Measurements from ENCODE around the gene MC1R. TPM values are rescaled to one million over a fixed set of nuclear protein-coding genes. Genes with fewer than 3 reads are reported as not detected.
A peak's percentile ranks its signal among the peaks of the same experiment; 100 is the strongest.

The MC1R gene
- total and polyA plus RNA-seq, 2 experiments from 2014 or later: 0.74 to 4.3 TPM

DNA sequence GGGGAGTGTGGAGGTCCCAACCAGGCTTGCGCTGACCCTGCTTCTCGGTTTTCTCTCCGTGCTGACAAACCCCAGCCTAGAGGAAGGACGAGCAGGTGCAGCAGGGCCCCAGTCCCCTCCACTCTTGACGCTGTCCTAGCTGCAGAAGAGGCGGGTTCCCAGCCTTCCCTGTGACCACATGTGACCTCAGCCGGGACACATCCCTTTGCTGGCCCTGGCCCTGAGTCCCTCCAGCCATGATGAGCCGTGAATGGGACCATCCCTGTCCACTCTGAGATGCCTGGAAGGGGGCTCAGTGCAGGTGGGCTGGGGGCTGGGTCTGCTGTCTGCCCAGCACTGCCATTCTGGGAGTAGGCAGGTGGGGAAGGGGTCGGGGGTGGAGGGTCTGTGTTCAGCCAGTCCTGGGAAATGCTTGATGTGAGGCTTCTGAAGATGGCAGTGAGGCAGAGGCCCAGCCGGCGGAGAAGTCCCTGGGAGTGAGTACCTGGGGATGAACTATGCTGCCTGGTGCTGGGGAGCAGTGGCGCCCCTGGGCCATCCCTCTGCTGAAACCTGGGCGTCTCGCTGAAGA, 2.6 kb downstream of the MC1R start:
- Mint-ChIP-seq H3K36me3 (ENCODE audit: low read depth) (no peaks in the 10 kb centered on the region), H3K4me1 (peaks cover 20% of the 10 kb centered on the region), H3K27me3 (ENCODE audit: insufficient read depth, low read depth, poor library complexity) (peaks cover 55% of the 10 kb centered on the region), H3K27ac (no peak overlapping the region), H3K4me3 (peak overlapping the region; percentile 87; the same call in 1 of the 3 replicates), H3K9me3 (peaks cover under 1% of the 10 kb centered on the region; the same call in 1 of the 3 replicates)
- no peaks in the 10 kb centered on the region; the same call in 1 of the 2 replicates for H4K20me1 ChIP-seq (replicated peaks; ENCODE audit: insufficient read depth)
- no peaks in the 10 kb centered on the region for H3K9me2 ChIP-seq (ENCODE audit: insufficient read depth)
- peak overlapping the region; percentile 92 for H3K4me2 ChIP-seq
- H3F3A ChIP-seq (replicated peaks; ENCODE audit: low read depth): peaks cover 17% of the 10 kb centered on the region
- H3K27ac ChIP-seq (ENCODE audit: low read depth): no peak overlapping the region
- peaks cover 35% of the 10 kb centered on the region for H3K4me1 ChIP-seq (ENCODE audit: insufficient read depth)
- H2AFZ ChIP-seq: no peak overlapping the region
- DNase-seq (ENCODE audit: low spot score): peak; percentile 38
- TF ChIP-seq CREB1 (CRISPR knock-in tag; IDR thresholded peaks at IDR 0.05; ENCODE audit: low read depth) (no peak), ZNF114 (CRISPR knock-in tag; IDR thresholded peaks at IDR 0.05) (no peak), EZH2phosphoT487 (IDR thresholded peaks at IDR 0.05; ENCODE audit: unreplicated experiment) (no peak), NANOG (IDR thresholded peaks at IDR 0.05; ENCODE audit: borderline replicate concordance) (no peak), JUNB (IDR thresholded peaks at IDR 0.05; ENCODE audit: unreplicated experiment) (no peak), POLR2AphosphoS5 (IDR thresholded peaks at IDR 0.05; ENCODE audit: low read depth) (no peak), EZH2 (IDR thresholded peaks at IDR 0.05; ENCODE audit: low read depth, unreplicated experiment) (no peak), ZNF331 (CRISPR knock-in tag; IDR thresholded peaks at IDR 0.05; ENCODE audit: low read depth) (no peak), STAT1 (IDR thresholded peaks at IDR 0.05; ENCODE audit: unreplicated experiment) (no peak)
- TF ChIP-seq, protein P1, sequence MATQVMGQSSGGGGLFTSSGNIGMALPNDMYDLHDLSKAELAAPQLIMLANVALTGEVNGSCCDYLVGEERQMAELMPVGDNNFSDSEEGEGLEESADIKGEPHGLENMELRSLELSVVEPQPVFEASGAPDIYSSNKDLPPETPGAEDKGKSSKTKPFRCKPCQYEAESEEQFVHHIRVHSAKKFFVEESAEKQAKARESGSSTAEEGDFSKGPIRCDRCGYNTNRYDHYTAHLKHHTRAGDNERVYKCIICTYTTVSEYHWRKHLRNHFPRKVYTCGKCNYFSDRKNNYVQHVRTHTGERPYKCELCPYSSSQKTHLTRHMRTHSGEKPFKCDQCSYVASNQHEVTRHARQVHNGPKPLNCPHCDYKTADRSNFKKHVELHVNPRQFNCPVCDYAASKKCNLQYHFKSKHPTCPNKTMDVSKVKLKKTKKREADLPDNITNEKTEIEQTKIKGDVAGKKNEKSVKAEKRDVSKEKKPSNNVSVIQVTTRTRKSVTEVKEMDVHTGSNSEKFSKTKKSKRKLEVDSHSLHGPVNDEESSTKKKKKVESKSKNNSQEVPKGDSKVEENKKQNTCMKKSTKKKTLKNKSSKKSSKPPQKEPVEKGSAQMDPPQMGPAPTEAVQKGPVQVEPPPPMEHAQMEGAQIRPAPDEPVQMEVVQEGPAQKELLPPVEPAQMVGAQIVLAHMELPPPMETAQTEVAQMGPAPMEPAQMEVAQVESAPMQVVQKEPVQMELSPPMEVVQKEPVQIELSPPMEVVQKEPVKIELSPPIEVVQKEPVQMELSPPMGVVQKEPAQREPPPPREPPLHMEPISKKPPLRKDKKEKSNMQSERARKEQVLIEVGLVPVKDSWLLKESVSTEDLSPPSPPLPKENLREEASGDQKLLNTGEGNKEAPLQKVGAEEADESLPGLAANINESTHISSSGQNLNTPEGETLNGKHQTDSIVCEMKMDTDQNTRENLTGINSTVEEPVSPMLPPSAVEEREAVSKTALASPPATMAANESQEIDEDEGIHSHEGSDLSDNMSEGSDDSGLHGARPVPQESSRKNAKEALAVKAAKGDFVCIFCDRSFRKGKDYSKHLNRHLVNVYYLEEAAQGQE (IDR thresholded peaks at IDR 0.05; ENCODE audit: unreplicated experiment): no peak
- TF ChIP-seq, protein P2, sequence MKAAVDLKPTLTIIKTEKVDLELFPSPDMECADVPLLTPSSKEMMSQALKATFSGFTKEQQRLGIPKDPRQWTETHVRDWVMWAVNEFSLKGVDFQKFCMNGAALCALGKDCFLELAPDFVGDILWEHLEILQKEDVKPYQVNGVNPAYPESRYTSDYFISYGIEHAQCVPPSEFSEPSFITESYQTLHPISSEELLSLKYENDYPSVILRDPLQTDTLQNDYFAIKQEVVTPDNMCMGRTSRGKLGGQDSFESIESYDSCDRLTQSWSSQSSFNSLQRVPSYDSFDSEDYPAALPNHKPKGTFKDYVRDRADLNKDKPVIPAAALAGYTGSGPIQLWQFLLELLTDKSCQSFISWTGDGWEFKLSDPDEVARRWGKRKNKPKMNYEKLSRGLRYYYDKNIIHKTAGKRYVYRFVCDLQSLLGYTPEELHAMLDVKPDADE (IDR thresholded peaks at IDR 0.05): no peak
- TF ChIP-seq, protein P3, sequence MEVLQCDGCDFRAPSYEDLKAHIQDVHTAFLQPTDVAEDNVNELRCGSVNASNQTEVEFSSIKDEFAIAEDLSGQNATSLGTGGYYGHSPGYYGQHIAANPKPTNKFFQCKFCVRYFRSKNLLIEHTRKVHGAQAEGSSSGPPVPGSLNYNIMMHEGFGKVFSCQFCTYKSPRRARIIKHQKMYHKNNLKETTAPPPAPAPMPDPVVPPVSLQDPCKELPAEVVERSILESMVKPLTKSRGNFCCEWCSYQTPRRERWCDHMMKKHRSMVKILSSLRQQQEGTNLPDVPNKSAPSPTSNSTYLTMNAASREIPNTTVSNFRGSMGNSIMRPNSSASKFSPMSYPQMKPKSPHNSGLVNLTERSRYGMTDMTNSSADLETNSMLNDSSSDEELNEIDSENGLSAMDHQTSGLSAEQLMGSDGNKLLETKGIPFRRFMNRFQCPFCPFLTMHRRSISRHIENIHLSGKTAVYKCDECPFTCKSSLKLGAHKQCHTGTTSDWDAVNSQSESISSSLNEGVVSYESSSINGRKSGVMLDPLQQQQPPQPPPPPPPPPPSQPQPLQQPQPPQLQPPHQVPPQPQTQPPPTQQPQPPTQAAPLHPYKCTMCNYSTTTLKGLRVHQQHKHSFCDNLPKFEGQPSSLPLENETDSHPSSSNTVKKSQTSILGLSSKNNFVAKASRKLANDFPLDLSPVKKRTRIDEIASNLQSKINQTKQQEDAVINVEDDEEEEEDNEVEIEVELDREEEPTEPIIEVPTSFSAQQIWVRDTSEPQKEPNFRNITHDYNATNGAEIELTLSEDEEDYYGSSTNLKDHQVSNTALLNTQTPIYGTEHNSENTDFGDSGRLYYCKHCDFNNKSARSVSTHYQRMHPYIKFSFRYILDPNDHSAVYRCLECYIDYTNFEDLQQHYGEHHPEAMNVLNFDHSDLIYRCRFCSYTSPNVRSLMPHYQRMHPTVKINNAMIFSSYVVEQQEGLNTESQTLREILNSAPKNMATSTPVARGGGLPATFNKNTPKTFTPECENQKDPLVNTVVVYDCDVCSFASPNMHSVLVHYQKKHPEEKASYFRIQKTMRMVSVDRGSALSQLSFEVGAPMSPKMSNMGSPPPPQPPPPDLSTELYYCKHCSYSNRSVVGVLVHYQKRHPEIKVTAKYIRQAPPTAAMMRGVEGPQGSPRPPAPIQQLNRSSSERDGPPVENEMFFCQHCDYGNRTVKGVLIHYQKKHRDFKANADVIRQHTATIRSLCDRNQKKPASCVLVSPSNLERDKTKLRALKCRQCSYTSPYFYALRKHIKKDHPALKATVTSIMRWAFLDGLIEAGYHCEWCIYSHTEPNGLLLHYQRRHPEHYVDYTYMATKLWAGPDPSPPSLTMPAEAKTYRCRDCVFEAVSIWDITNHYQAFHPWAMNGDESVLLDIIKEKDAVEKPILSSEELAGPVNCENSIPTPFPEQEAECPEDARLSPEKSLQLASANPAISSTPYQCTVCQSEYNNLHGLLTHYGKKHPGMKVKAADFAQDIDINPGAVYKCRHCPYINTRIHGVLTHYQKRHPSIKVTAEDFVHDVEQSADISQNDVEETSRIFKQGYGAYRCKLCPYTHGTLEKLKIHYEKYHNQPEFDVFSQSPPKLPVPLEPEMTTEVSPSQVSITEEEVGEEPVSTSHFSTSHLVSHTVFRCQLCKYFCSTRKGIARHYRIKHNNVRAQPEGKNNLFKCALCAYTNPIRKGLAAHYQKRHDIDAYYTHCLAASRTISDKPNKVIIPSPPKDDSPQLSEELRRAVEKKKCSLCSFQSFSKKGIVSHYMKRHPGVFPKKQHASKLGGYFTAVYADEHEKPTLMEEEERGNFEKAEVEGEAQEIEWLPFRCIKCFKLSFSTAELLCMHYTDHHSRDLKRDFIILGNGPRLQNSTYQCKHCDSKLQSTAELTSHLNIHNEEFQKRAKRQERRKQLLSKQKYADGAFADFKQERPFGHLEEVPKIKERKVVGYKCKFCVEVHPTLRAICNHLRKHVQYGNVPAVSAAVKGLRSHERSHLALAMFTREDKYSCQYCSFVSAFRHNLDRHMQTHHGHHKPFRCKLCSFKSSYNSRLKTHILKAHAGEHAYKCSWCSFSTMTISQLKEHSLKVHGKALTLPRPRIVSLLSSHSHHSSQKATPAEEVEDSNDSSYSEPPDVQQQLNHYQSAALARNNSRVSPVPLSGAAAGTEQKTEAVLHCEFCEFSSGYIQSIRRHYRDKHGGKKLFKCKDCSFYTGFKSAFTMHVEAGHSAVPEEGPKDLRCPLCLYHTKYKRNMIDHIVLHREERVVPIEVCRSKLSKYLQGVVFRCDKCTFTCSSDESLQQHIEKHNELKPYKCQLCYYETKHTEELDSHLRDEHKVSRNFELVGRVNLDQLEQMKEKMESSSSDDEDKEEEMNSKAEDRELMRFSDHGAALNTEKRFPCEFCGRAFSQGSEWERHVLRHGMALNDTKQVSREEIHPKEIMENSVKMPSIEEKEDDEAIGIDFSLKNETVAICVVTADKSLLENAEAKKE (CRISPR knock-in tag; IDR thresholded peaks at IDR 0.05): no peak
- TF ChIP-seq, protein P4, sequence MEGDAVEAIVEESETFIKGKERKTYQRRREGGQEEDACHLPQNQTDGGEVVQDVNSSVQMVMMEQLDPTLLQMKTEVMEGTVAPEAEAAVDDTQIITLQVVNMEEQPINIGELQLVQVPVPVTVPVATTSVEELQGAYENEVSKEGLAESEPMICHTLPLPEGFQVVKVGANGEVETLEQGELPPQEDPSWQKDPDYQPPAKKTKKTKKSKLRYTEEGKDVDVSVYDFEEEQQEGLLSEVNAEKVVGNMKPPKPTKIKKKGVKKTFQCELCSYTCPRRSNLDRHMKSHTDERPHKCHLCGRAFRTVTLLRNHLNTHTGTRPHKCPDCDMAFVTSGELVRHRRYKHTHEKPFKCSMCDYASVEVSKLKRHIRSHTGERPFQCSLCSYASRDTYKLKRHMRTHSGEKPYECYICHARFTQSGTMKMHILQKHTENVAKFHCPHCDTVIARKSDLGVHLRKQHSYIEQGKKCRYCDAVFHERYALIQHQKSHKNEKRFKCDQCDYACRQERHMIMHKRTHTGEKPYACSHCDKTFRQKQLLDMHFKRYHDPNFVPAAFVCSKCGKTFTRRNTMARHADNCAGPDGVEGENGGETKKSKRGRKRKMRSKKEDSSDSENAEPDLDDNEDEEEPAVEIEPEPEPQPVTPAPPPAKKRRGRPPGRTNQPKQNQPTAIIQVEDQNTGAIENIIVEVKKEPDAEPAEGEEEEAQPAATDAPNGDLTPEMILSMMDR (conservative IDR thresholded peaks at IDR 0.05; ENCODE audit: low read depth in 2 of 2): no peak
- H3K36me3 ChIP-seq (ENCODE audit: insufficient read depth): no peaks in the 10 kb centered on the region
- no peak for ATAC-seq
- H3K4me3 ChIP-seq: peak overlapping the region; percentile 86; the same call in 1 of the 2 replicates
- peaks cover 25% of the 10 kb centered on the region for H3K27me3 ChIP-seq (ENCODE audit: insufficient read depth)
- no peaks in the 10 kb centered on the region for H3K79me2 ChIP-seq (replicated peaks; ENCODE audit: insufficient read depth)

Measured in GM23338 (cell line).